HepG2 (cell line): ENCODE results near the gene FIS1. TPM values are rescaled to one million over a fixed set of nuclear protein-coding genes. Genes with fewer than 3 reads are reported as not detected.

Experiments
- CBX1 ChIP-seq: IDR thresholded peaks from one replicate; pipeline ENCODE4 v1.6.1; 2016; ENCODE audit warnings: antibody characterized with exemption, low read depth
- KDM2A ChIP-seq: sonication (generic); formaldehyde crosslinking; IDR thresholded peaks from 2 replicates; pipeline ENCODE4 v1.4.0; 2020; ENCODE audit warnings: low read depth, missing genetic modification reagents, borderline replicate concordance
- MAZ ChIP-seq, 2 experiments: sonication (generic) in 1 of 2; formaldehyde crosslinking in 1 of 2; IDR thresholded peaks; 2 replicates each; pipeline versions ENCODE4 v1.5.0 to v1.6.1; 2012 to 2020; ENCODE audit warnings: low read depth in 2 of 2, mild to moderate bottlenecking in 2 of 2, borderline replicate concordance in 1 of 2, improper control_type of control experiment in 1 of 2, low read length in 1 of 2, missing genetic modification reagents in 1 of 2, moderate library complexity in 1 of 2
- NFKB2 ChIP-seq: sonication (generic); formaldehyde crosslinking; IDR thresholded peaks from 2 replicates; pipeline ENCODE4 v1.4.0; 2020; ENCODE audit warnings: missing genetic modification reagents, borderline replicate concordance
- NFYB ChIP-seq: sonication (generic); formaldehyde crosslinking; IDR thresholded peaks from 2 replicates; pipeline ENCODE4 v1.4.0; 2020; ENCODE audit warnings: missing genetic modification reagents
- NR3C1 ChIP-seq: sonication (generic); formaldehyde crosslinking; IDR thresholded peaks from 2 replicates; pipeline ENCODE4 v1.4.0; 2020; ENCODE audit warnings: missing genetic modification reagents
- SALL1 ChIP-seq: sonication (generic); formaldehyde crosslinking; IDR thresholded peaks from 2 replicates; pipeline ENCODE4 v1.8.0; 2022; ENCODE audit warnings: mild to moderate bottlenecking, missing genetic modification reagents
- SALL2 ChIP-seq: sonication (generic); formaldehyde crosslinking; IDR thresholded peaks from 2 replicates; pipeline ENCODE4 v1.8.1; 2023; ENCODE audit warnings: mild to moderate bottlenecking, missing genetic modification reagents, inconsistent platforms
- YEATS2 ChIP-seq: sonication (generic); formaldehyde crosslinking; IDR thresholded peaks from 2 replicates; pipeline ENCODE4 v1.4.0; 2020; ENCODE audit warnings: missing genetic modification reagents, borderline replicate concordance
- ZBTB21 ChIP-seq: sonication (generic); formaldehyde crosslinking; IDR thresholded peaks from 2 replicates; pipeline ENCODE4 v1.4.0; 2020; ENCODE audit warnings: missing genetic modification reagents
- ZBTB7A ChIP-seq: sonication (generic); formaldehyde crosslinking; IDR thresholded peaks from 2 replicates; pipeline ENCODE4 v1.8.0; 2022; ENCODE audit warnings: mild to moderate bottlenecking, missing genetic modification reagents
- ZMYM2 ChIP-seq: sonication (generic); formaldehyde crosslinking; IDR thresholded peaks from 2 replicates; pipeline ENCODE4 v1.8.0; 2022; ENCODE audit warnings: mild to moderate bottlenecking, missing genetic modification reagents
- ZNF264 ChIP-seq: sonication (generic); formaldehyde crosslinking; IDR thresholded peaks from 2 replicates; pipeline ENCODE4 v1.4.0; 2020; ENCODE audit warnings: missing genetic modification reagents
- ZNF274 ChIP-seq: sonication (generic); formaldehyde crosslinking; IDR thresholded peaks from 2 replicates; pipeline ENCODE4 v1.5.1; 2020; ENCODE audit warnings: mild to moderate bottlenecking, missing genetic modification reagents
- ZNF607 ChIP-seq: sonication (generic); formaldehyde crosslinking; IDR thresholded peaks from 2 replicates; pipeline ENCODE4 v1.5.1; 2020; ENCODE audit warnings: missing genetic modification reagents, mild to moderate bottlenecking, borderline replicate concordance
- ZNF788 ChIP-seq: sonication (generic); formaldehyde crosslinking; IDR thresholded peaks from 2 replicates; pipeline ENCODE4 v1.5.0; 2020; ENCODE audit warnings: mild to moderate bottlenecking, missing genetic modification reagents, borderline replicate concordance
- ZNF850 ChIP-seq: sonication (generic); formaldehyde crosslinking; conservative IDR thresholded peaks from 2 replicates; pipeline ENCODE4 v1.9.0; 2021; ENCODE audit warnings: mild to moderate bottlenecking, missing genetic modification reagents
- ZNF878 ChIP-seq: sonication (generic); formaldehyde crosslinking; IDR thresholded peaks from 2 replicates; pipeline ENCODE4 v1.8.1; 2023; ENCODE audit warnings: mild to moderate bottlenecking, missing genetic modification reagents, moderate library complexity
- ZSCAN21 ChIP-seq: sonication (generic); formaldehyde crosslinking; IDR thresholded peaks from 2 replicates; pipeline ENCODE4 v1.8.0; 2022; ENCODE audit warnings: mild to moderate bottlenecking, missing genetic modification reagents, moderate library complexity, borderline replicate concordance
- polyA plus RNA-seq, 8 experiments: library from polyadenylated mRNA; depleted of rRNA in 3 of 8; stranded (reverse) in 7 of 8; unstranded in 1 of 8; fragments of >200 nt; fragmentation: Illumina TruSeq in 4 of 8; extraction: Trizol in 4 of 8; gene quantifications; 2 replicates each; pipeline versions ENCODE4 v1.2.1 to v1.2.3, GENCODE V29; 2011 to 2016; ENCODE audit warnings: low read depth in 4 of 8, missing spikeins in 1 of 8, mixed read lengths in 1 of 8; ENCODE audit not compliant: insufficient read depth in 1 of 8
- total RNA-seq, 5 experiments: library from RNA; depleted of rRNA; stranded (reverse); fragments of >200 nt; fragmentation: Illumina TruSeq; extraction: Trizol; gene quantifications; 2 replicates each; pipeline ENCODE4 v1.2.3, GENCODE V29; 2016; ENCODE audit warnings: low read depth in 1 of 5
- TF ChIP-seq, protein P1 (sequence below): sonication (generic); formaldehyde crosslinking; IDR thresholded peaks from 2 replicates; pipeline ENCODE4 v1.4.0; 2020; ENCODE audit warnings: mild to moderate bottlenecking, missing genetic modification reagents
- TF ChIP-seq, protein P2 (sequence below): sonication (generic); formaldehyde crosslinking; IDR thresholded peaks from 2 replicates; pipeline ENCODE4 v1.4.0; 2020; ENCODE audit warnings: missing genetic modification reagents
- TF ChIP-seq, protein P3 (sequence below): sonication (generic); formaldehyde crosslinking; IDR thresholded peaks from 2 replicates; pipeline ENCODE4 v1.4.0; 2020; ENCODE audit warnings: missing genetic modification reagents

Gene FIS1
- total and polyA plus RNA-seq, 2 of the 13 experiments (the other 11 are each of a cell fraction or from before 2014, with no cell fraction given) = 97.5 to 101 TPM

DNA sequence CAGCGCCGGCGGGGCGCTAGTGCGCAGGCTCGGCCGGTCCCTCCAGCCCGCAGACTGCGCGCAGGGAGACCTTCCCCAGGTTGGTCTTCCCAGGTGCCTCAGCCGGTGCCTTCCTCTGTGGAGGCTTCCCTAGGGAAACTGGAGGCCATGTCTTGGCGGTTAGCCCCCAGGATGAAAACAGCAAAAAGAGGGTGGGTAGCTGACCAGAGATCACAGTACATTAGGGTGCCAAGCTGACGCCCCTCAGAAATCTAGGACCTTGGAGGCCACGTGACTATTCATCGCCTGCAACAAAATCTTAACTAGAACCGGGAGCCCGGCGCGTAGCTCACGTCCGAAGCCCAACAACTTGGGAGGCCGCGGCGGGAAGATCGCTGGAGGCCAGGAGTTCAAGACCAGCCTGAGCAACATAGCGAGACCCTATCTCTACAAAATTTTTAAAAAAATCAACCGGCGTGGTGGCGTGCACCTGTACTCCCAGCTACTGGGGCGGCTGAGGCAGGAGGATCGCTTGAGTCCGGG is 327 bp upstream of the FIS1 start (continued):
- TF ChIP-seq NFKB2 = peak; percentile 63; the same call in 1 of the 2 replicates
- TF ChIP-seq ZNF607 (CRISPR knock-in tag) = 0 out of 2 replicates have a peak, but pooled peaks have one; percentile 13
- no peak for TF ChIP-seq ZSCAN21 (CRISPR knock-in tag)
- TF ChIP-seq SALL2 (CRISPR knock-in tag) = peak; percentile 10; the same call in 1 of the 2 replicates
- TF ChIP-seq, protein P1, sequence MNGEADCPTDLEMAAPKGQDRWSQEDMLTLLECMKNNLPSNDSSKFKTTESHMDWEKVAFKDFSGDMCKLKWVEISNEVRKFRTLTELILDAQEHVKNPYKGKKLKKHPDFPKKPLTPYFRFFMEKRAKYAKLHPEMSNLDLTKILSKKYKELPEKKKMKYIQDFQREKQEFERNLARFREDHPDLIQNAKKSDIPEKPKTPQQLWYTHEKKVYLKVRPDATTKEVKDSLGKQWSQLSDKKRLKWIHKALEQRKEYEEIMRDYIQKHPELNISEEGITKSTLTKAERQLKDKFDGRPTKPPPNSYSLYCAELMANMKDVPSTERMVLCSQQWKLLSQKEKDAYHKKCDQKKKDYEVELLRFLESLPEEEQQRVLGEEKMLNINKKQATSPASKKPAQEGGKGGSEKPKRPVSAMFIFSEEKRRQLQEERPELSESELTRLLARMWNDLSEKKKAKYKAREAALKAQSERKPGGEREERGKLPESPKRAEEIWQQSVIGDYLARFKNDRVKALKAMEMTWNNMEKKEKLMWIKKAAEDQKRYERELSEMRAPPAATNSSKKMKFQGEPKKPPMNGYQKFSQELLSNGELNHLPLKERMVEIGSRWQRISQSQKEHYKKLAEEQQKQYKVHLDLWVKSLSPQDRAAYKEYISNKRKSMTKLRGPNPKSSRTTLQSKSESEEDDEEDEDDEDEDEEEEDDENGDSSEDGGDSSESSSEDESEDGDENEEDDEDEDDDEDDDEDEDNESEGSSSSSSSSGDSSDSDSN (CRISPR knock-in tag) = 0 out of 2 replicates have a peak, but pooled peaks have one; percentile 6
- no peak for TF ChIP-seq ZBTB21
- no peak for TF ChIP-seq YEATS2 (CRISPR knock-in tag)
- no peak for TF ChIP-seq MAZ (IDR thresholded peaks at IDR 0.05; ENCODE audit: borderline replicate concordance, low read depth, low read length)
- TF ChIP-seq MAZ (CRISPR knock-in tag; IDR thresholded peaks at IDR 0.05; ENCODE audit: low read depth) = peak; percentile 58; the same call in 1 of the 2 replicates
- TF ChIP-seq NR3C1 (CRISPR knock-in tag) = no peak
- TF ChIP-seq, protein P2, sequence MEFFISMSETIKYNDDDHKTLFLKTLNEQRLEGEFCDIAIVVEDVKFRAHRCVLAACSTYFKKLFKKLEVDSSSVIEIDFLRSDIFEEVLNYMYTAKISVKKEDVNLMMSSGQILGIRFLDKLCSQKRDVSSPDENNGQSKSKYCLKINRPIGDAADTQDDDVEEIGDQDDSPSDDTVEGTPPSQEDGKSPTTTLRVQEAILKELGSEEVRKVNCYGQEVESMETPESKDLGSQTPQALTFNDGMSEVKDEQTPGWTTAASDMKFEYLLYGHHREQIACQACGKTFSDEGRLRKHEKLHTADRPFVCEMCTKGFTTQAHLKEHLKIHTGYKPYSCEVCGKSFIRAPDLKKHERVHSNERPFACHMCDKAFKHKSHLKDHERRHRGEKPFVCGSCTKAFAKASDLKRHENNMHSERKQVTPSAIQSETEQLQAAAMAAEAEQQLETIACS (CRISPR knock-in tag) = 0 out of 2 replicates have a peak, but pooled peaks have one; percentile 13
- no peak for TF ChIP-seq NFYB (CRISPR knock-in tag)
- TF ChIP-seq, protein P3, sequence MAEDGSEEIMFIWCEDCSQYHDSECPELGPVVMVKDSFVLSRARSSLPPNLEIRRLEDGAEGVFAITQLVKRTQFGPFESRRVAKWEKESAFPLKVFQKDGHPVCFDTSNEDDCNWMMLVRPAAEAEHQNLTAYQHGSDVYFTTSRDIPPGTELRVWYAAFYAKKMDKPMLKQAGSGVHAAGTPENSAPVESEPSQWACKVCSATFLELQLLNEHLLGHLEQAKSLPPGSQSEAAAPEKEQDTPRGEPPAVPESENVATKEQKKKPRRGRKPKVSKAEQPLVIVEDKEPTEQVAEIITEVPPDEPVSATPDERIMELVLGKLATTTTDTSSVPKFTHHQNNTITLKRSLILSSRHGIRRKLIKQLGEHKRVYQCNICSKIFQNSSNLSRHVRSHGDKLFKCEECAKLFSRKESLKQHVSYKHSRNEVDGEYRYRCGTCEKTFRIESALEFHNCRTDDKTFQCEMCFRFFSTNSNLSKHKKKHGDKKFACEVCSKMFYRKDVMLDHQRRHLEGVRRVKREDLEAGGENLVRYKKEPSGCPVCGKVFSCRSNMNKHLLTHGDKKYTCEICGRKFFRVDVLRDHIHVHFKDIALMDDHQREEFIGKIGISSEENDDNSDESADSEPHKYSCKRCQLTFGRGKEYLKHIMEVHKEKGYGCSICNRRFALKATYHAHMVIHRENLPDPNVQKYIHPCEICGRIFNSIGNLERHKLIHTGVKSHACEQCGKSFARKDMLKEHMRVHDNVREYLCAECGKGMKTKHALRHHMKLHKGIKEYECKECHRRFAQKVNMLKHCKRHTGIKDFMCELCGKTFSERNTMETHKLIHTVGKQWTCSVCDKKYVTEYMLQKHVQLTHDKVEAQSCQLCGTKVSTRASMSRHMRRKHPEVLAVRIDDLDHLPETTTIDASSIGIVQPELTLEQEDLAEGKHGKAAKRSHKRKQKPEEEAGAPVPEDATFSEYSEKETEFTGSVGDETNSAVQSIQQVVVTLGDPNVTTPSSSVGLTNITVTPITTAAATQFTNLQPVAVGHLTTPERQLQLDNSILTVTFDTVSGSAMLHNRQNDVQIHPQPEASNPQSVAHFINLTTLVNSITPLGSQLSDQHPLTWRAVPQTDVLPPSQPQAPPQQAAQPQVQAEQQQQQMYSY (CRISPR knock-in tag) = no peak
- TF ChIP-seq KDM2A (CRISPR knock-in tag) = peak; percentile 25; the same call in 1 of the 2 replicates
- TF ChIP-seq ZBTB7A (CRISPR knock-in tag) = peak; percentile 66; the same call in 1 of the 2 replicates
- no peak for TF ChIP-seq ZMYM2 (CRISPR knock-in tag)
- no peak for TF ChIP-seq ZNF850
- TF ChIP-seq ZNF264 (CRISPR knock-in tag) = no peak
- TF ChIP-seq ZNF274 (CRISPR knock-in tag) = no peak; the same call in 1 of the 2 replicates
- TF ChIP-seq CBX1 = peak; percentile 21
- no peak for TF ChIP-seq ZNF878 (CRISPR knock-in tag)
- TF ChIP-seq SALL1 = peak; percentile 3; the same call in 1 of the 2 replicates
- TF ChIP-seq ZNF788 (CRISPR knock-in tag) = no peak
